CD4-positive, alpha-beta T cell treated with Interleukin-6 for 4 hours (primary cell): ENCODE results near the gene GDAP1L1.
A peak's percentile ranks its signal among the peaks of the same experiment; 100 is the strongest.
"Not testable (repeated sequence)": the region's sequence is repeated elsewhere in the genome, so short reads cannot be mapped to it uniquely, and the experiment has no call there.

Experiments
- DNase-seq: peaks from one replicate; pipeline ENCODE4 v3.0.0-alpha.2; 2020; ENCODE audit warnings: mixed read lengths

The GDAP1L1 gene

GRCh38 chr20:44256961-44257360 lies 9.9 kb downstream of the GDAP1L1 start:
- DNase-seq = no peak

DNA sequence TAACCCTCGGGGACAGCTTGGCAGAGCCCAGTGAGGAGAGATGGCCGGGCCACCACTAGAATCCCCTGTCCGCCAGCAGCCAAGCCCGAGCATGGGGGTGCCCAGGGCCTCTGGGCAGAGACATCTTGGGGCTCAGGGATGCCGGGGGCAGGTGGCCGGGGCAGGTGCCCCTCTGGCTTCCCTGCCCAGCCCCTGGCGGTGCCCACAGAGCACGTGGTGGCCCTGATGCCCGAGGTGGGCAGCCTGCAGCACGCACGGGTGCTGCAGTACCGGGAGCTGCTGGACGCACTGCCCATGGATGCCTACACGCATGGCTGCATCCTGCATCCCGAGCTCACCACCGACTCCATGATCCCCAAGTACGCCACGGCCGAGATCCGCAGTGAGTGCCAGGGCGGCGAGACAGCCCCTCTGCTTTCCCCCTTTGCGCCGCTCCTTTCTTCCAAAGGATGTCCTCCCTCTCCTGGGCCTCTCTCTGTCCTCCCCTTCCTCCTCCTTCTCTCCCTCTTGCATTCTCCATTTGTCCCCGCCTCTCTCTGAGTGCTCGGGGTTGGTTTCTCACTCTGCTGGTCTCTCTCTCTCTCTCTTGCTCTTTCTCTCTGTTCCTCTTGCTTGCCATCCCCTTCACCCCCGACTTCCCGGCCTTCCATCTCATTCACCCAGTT lies 11.2 kb downstream of the GDAP1L1 start:
- DNase-seq = no peak

- no peak for DNase-seq
These were observed 17.2 kb downstream of the GDAP1L1 start for GRCh38 chr20:44264287-44264686.

GRCh38 chr20:44268802-44269201 lies 21.7 kb downstream of the GDAP1L1 start:
- no peak for DNase-seq

DNA sequence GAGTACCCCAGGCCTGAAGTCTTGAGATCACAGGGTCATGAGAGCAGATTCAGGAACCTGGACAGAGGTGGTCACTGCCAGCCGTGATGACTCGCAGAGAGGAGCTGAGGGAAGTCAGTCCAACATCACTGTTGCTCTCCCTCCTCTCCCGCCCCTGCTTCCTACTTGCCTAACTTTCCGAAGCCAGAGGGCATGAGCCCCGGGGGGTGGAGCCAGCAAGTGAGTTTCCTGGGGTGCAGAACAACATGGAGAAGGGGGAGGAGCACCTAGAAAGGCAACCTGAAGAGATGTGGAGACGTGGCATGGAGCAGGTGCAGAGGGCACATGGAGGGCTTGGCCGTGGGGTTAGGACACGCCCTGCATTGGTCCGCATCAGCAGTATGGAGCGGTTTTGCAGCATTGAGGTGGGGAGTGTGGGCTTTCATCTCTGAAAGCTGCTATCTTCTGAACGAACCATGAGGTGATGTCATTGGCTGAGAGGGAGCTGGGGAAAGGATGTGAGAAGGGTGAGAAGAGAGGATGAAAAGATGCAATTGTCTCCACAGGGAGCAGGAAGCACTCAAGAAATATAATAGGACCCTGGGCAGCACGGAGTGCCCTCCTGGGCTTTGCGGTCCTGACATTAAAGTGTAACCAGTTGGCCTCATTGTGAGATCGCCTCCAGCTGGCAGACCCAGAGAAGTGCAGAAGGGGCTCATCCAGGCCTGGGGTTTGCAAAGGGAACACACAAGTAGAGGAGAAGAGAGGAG lies 25.0 kb downstream of the GDAP1L1 start:
- DNase-seq = peak; percentile 29

DNA sequence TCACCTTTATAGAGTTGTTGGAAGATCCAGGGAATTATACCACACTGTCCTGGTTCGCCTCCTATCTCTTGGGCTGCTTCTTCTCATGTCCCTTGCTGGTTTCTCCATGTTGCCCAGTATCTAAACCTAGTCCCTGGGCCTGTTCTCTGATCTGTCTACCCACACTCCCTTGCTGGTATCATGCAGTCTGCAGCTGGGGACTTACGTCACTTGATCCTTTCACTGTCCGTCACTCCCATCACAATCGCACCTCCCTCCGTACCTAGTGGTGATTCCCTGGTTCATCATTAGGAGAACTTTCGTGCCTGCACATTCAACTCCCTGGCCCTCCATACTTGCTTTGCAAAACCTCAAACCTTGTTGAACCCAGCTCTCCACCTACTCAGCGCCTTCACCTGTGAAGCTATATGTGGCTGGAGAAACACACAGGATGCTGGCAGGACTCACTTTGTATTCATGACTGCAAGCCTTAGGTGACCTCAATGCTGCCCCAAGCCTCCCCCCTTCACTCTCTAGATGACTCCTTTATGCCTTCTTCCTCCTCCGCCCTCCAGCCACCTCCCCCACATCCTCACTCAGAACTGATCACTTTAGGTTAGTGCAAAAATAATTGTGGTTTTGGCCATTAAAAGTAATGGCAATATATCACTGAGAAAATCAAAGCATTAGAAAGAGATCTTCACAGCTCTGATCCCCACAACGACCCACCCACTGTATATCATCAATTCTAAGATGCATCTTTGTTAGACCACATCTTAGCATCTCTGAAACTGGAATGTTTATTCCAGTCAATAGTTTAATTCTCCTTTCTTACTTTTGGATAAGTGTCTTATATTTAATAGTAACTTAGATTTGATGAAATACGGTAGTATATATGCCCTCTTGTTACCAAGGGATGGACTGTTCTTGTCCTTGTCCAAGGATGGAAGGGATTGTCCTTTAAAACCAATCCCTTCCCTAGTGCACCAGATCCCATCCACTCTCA lies 26.4 kb downstream of the GDAP1L1 start:
- DNase-seq = no peak

GRCh38 chr20:44274303-44275017 lies 27.4 kb downstream of the GDAP1L1 start:
- DNase-seq = no peak

DNA sequence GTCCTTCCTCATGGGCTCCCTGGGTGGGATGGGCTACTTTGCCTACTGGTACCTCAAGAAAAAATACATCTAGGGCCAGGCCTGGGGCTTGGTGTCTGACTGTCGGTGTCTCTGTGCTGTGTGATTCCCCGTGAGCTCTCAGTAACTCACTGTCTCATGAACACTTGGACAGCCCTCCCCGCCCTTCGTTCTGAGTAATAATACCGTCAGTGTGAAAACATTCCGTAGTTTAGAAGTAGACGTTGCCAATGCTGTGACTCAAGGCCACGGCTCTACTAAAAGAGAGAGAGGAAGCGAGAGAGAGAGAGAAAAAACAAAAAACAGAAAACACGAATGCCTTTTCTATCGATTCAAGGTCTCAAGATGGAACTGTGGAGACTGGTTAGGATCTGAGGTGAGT lies 32.1 kb downstream of the GDAP1L1 start:
- no peak for DNase-seq

GRCh38 chr20:44280387-44280786 lies 33.3 kb downstream of the GDAP1L1 start:
- no peak for DNase-seq

- no peak for DNase-seq
These were observed 35.1 kb downstream of the GDAP1L1 start for GRCh38 chr20:44282192-44282591.

GRCh38 chr20:44284032-44284431 lies 36.9 kb downstream of the GDAP1L1 start:
- DNase-seq = no peak

GRCh38 chr20:44287272-44288097 lies 40.4 kb downstream of the GDAP1L1 start:
- DNase-seq = no peak

DNA sequence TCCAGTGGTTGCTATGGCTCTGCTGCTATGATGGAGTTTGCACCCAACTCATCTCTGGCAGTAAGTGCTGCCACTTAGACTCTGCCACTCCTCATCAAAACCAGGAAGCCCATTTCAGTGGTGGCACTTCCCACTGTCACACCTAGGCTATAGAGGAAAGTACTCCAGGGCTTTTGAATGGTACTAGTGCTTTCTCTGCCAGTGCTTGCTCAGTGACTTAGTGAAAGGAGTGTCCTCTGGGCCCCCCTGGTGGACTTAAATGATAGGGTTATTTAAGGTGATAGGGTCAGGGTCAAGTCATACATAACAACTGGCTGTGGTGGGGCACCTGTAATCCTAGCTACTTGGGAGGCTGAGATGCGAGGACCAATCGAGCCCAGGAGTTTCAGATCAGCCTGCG lies 41.1 kb downstream of the GDAP1L1 start:
- DNase-seq = peak; percentile 30

DNA sequence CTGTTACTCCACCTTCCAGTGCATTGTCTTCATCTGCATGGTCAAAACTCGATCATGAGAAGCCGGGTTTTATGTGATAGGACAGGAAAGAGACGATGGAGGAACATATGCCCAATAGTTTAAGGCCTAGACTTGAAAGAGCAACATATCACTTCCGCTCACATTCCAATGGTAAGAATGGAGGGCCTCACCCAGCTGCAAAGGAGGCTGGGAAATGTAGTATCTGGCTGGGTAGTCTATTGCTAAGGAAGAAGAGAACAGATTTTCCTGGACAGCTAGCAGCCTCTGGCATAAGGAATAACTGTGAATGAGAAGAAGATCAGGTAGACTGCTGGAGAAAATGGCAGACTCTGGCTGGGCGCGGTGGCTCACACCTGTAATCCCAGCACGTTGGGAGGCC lies 44.6 kb downstream of the GDAP1L1 start:
- DNase-seq = no peak

DNA sequence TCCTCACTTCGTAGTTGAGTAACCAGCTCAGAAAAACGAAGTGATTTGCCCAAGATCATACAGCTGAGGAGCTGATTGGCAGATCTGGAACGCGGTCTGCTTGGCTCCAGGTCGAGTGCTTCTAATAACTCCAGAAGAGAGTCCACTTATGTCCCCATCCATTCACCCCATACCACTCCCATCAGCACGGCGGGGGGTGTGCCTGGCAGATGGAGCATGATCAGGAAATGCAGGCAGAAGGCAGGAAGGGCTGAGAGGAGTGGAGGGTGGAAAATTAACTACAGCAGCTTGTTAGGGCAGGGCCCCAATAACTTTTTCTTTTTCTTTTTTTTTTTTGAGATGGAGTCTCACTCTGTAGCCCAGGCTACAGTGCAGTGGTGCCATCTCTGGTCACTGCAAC lies 48.9 kb downstream of the GDAP1L1 start:
- no peak for DNase-seq

- no peak for DNase-seq
These were observed 50.6 kb downstream of the GDAP1L1 start for GRCh38 chr20:44297721-44298120.

DNA sequence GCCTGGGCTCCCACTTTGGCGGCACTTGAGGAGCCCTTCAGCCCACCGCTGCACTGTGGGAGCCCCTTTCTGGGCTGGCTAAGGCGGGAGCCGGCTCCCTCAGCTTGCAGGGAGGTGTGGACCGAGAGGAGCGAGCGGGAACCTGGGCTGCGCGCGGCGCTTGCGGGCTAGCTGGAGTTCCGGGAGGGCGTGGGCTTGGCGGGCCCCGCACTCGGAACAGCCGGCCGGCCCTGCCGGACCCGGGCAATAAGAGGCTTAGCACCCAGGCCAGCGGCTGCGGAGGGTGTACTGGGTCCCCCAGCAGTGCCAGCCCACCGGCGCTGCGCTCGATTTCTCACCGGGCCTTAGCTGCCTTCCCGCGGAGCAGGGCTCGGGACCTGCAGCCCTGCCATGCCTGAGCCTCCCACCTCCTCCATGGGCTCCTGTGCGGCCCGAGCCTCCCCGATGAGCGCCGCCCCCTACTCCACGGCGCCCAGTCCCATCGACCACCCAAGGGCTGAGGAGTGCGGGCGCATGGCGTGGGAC lies 52.0 kb downstream of the GDAP1L1 start:
- not testable (repeated sequence) for DNase-seq

GRCh38 chr20:44301285-44301684 lies 54.2 kb downstream of the GDAP1L1 start:
- DNase-seq = no peak

GRCh38 chr20:44302026-44302669 lies 55.0 kb downstream of the GDAP1L1 start:
- DNase-seq = no peak

GRCh38 chr20:44302736-44303135 lies 55.6 kb downstream of the GDAP1L1 start:
- no peak for DNase-seq

GRCh38 chr20:44304383-44304782 lies 57.3 kb downstream of the GDAP1L1 start:
- DNase-seq = no peak
